Gastrocnemius medialis (tissue), 4 donors: Measurements from ENCODE around the gene EN1.

ENCODE experiments used
- POLR2A ChIP-seq, 2 donors: fragments of 450-650 bp; IDR thresholded peaks; one replicate each; pipeline ENCODE4 v1.6.1; 2017; ENCODE audit warnings: antibody characterized with exemption in 2 of 2, mild to moderate bottlenecking in 2 of 2, moderate library complexity in 2 of 2
- TF ChIP-seq, protein P1 (sequence below), 5 experiments: fragments of 450-650 bp in 3 of 5; fragments of 200-600 bp in 2 of 5; sonication (generic) in 2 of 5; IDR thresholded peaks in 4 of 5; conservative IDR thresholded peaks in 1 of 5; 1 replicate in 4 of 5; 2 replicates in 1 of 5; pipeline ENCODE4 v1.5.1; 2016 to 2019; ENCODE audit warnings: antibody characterized with exemption in 5 of 5, mild to moderate bottlenecking in 3 of 5, moderate library complexity in 3 of 5

GRCh38 chr2:118834901-118835745 is 12.3 kb downstream of the EN1 start:
- TF ChIP-seq POLR2A (IDR thresholded peaks at IDR 0.05) = no peak
- TF ChIP-seq, protein P1, sequence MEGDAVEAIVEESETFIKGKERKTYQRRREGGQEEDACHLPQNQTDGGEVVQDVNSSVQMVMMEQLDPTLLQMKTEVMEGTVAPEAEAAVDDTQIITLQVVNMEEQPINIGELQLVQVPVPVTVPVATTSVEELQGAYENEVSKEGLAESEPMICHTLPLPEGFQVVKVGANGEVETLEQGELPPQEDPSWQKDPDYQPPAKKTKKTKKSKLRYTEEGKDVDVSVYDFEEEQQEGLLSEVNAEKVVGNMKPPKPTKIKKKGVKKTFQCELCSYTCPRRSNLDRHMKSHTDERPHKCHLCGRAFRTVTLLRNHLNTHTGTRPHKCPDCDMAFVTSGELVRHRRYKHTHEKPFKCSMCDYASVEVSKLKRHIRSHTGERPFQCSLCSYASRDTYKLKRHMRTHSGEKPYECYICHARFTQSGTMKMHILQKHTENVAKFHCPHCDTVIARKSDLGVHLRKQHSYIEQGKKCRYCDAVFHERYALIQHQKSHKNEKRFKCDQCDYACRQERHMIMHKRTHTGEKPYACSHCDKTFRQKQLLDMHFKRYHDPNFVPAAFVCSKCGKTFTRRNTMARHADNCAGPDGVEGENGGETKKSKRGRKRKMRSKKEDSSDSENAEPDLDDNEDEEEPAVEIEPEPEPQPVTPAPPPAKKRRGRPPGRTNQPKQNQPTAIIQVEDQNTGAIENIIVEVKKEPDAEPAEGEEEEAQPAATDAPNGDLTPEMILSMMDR (IDR thresholded peaks at IDR 0.05 in 4 of 5, conservative IDR thresholded peaks at IDR 0.05 in 1 of 5) = no peak
